Esophagus muscularis mucosa (tissue), 3 donors: Measurements from ENCODE around the gene COL8A2.

Experiments
- POLR2AphosphoS5 ChIP-seq, 2 donors: sonication (generic); formaldehyde crosslinking; IDR thresholded peaks; one replicate each; pipeline ENCODE4 v1.6.1; 2017; ENCODE audit warnings: antibody characterized with exemption in 2 of 2
- TF ChIP-seq, protein P1 (sequence below), 3 experiments: fragments of 200-600 bp in 2 of 3; fragments of 450-650 bp in 1 of 3; sonication (generic) in 2 of 3; IDR thresholded peaks; one replicate each; pipeline ENCODE4 v1.5.1; 2017 to 2019; ENCODE audit warnings: antibody characterized with exemption in 3 of 3, mild to moderate bottlenecking in 2 of 3, moderate library complexity in 1 of 3

DNA sequence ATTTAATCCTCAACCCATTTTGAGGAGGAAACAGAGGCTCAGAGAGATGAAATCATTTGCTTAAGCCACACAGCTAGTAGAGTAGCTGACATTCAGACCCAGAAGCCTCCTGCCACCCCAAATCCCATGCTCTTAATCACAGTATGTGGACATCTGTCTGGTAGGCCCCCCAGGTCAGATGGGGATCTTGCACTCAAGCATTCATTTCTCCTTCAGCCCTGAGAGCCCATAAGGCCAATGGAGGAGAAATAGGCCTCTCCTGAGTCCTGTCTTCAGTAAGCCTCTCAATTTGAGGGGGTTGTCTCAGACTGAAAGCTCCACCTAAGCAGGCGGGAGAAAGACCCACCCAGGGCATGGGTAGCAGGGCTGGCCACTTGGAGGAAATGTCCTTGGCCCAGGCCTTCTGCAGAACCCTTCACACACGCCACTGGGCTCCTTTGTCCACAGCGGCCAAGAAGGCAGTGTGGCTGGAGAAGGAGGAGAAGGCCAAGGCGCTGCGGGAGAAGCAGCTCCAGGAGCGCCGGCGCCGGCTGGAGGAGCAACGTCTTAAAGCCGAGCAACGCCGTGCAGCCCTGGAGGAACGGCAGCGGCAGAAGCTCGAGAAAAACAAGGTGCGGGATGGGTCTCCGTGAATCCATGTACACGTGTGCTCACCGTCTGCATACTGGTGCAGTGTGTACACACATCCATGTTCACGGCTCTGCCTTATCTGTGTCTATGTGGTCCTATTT lies 47.2 kb upstream of the COL8A2 start:
- no peak for TF ChIP-seq POLR2AphosphoS5 (IDR thresholded peaks at IDR 0.05)
- TF ChIP-seq, protein P1, sequence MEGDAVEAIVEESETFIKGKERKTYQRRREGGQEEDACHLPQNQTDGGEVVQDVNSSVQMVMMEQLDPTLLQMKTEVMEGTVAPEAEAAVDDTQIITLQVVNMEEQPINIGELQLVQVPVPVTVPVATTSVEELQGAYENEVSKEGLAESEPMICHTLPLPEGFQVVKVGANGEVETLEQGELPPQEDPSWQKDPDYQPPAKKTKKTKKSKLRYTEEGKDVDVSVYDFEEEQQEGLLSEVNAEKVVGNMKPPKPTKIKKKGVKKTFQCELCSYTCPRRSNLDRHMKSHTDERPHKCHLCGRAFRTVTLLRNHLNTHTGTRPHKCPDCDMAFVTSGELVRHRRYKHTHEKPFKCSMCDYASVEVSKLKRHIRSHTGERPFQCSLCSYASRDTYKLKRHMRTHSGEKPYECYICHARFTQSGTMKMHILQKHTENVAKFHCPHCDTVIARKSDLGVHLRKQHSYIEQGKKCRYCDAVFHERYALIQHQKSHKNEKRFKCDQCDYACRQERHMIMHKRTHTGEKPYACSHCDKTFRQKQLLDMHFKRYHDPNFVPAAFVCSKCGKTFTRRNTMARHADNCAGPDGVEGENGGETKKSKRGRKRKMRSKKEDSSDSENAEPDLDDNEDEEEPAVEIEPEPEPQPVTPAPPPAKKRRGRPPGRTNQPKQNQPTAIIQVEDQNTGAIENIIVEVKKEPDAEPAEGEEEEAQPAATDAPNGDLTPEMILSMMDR (IDR thresholded peaks at IDR 0.05) = no peak
